ENCODE measurements around the gene CEBPE.

Gene CEBPE

DNA sequence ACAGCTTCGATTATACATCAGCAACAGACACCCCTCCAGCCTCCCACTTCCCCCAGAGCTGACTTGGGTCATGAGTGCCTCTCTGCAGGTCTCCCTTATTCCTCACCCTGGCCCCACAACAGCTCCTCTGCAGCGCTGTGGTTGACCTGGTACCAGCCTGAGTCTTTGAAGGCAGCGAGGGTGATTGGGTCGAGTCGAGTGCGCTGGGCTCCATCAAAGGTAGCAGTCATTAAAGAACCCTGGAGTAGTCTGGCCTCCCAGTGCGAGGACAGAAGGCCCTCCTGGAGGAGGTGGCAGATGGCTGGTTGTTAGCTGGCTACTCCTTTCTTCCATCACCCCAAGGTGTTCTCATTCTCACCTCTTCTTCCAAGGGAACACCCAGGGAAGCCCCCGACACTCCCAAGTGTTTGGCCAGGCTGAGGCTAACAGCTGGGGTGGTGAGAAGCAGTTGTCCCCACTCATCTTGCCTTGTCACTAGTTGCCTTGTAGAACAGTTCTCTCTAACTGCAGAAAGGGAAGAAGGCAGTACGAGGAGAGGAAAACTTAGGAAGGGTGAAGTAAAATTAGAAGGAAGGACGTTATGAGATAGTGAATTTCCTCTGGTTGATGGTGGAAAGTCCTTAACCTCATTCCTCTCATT lies 16.9 kb downstream of the CEBPE start:
- FAIRE-seq = no peak

DNA sequence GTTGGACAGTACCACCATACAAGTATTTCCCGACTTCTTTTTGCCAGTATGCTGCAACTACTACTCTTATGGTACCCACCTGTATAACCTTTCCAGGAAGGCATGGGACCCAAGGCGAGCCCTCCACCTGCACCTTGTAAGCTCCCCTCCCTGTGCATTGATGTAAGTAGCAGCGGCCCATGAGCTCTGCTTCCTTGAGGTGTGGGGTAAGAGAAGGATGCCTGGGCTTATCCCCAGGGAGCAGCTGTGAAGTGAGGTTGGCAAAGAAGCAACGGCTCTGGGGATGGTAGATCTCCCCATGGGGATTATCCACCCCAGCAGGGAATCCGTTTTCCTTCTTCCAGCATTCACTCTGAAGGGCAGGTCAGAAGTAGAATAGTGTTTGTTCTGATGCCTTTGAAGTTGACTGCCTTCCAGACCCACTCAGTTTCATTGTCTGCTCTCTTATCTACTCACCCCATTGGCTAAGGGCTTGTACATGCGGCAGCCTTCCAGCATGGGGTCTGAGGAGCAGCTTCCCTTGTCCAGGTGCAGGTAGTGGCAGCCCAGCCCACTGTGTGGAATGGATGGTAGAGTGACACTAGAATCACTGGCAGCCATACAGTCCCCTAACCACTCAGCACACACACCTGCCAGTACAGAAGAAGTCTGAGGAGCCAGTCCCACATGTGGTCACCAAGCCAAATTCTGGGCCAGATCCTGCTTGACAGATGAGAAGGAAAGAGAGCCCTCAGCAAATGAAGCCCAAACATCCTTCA lies 17.7 kb downstream of the CEBPE start:
- no peak for FAIRE-seq

DNA sequence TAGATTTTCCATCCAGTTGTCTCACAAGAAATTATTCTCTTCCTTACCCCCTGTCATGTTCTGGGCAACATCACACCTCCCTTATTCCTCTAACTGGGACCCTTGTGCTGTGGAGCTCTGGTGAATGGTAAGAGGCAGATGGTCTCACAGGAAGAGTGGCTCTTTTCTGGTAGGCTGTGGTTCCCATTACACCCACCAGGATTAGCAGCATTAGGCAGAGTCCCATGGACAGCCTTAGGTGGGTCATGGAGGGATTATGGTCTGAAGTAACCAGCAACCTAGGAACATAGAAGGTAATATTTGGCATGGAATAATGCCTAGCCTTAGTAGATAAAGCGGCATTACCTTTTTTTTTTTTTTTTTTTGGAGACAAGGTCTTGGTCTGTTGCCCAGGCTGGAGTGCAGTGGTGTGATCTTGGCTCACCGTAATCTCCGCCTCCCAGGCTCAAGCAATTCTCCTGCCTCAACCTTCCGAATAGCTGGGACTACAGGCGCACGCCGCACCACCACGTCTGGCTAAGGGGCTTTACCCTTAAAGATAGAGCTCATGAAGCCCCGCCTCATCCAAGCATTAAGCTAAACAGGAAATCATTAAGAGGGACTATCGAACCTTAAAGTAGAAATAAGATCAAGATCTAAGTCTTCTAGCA lies 19.7 kb downstream of the CEBPE start:
- no peak for FAIRE-seq

DNA sequence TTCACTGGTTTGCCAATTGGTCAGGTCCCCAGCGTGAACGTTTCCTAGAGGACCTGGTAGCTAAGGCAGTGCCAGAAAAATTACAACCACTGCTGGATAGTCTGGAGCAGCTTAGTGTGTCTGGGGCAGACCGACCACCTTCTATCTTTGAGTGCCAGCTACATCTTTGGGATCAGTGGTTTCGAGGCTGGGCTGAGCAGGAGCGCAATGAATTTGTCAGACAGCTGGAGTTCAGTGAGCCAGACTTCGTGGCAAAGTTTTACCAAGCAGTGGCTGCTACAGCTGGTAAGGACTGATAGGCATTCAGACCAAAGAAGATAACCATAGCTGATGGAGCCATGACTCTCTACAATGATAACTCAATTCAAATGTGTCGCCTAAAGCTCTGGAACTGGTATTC lies 21.3 kb downstream of the CEBPE start:
- FAIRE-seq = no peak

DNA sequence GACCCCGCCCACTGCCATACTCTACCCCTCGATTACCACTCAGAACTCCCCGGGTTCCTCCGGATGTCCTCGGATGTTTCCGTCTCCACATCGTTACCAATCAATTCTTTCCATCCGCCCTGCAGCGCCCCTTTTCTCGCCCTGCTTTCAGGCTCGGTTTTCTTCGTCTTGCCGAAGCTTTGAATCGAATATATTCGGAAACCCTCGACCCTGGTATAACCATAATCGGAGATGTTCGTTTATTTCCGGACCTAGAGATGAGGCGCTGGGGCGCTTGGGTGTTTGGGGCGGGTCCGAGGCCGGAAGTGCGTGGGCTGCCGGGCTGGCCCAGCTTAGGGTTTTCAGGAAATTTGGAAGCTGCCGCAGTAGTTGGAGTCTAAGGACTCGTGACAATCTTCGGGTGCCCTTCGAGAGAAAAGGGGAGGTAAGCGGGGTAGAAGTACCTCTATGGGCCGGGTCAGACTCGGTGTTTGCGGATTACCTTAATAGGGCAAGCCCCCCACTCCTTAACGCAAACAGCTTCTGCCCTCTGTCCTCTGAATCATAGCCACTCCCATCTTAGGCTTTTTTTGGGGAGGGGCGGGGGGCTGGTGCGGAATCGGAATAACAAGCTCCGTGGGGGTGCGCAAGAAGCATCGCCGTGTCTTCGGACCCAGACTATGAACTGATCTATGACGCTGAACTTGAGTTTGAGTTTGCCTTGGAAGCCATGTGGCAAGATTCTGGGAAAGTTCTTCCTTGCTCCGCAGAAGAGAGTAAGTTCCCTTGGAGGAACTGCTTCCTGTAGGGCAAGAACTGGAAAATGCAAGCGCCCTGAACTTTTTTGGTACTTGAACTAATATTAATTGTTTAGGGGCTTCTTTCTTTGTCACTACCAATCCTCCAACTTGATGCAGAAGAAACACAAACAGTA lies 23.6 kb downstream of the CEBPE start, which contains the start of gene C14orf119:
Gene C14orf119, plus strand, starts transcription at position 310 of the 913 bp plus-strand sequence. CDS start 2,154 bp downstream, outside the sequence.
- FAIRE-seq = peak; percentile 95

DNA sequence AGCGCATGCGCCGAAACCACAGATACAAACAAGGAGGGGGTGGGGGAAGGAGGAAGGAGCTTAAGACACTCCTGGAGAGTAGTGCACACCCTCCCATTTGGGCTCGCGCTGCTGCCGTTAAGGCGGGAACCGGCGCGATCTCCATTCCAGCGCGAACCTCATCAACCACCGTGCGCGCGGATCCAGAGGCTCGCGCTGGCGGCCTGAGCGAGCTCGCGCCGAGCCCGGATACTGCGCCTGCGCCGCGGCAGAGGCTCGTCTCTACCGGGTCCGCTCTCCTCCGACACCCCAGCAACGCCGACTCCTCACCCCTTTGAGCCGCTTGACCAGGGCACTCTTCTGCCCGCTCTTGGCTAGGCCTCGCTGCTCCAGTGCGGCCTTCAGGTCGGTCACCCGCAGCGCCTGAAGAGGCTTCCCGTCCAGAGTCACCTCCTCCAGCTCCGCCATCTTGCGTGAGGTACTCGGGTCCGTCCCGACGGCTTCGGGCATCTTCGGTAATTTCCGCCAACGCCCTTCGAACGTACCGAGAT lies 24.3 kb downstream of the CEBPE start, which contains the start of gene ACIN1:
Gene ACIN1, minus strand, starts transcription at position 471 of the 530 bp plus-strand sequence. Its CDS starts 24 bp downstream, at position 447.
- FAIRE-seq = no peak

DNA sequence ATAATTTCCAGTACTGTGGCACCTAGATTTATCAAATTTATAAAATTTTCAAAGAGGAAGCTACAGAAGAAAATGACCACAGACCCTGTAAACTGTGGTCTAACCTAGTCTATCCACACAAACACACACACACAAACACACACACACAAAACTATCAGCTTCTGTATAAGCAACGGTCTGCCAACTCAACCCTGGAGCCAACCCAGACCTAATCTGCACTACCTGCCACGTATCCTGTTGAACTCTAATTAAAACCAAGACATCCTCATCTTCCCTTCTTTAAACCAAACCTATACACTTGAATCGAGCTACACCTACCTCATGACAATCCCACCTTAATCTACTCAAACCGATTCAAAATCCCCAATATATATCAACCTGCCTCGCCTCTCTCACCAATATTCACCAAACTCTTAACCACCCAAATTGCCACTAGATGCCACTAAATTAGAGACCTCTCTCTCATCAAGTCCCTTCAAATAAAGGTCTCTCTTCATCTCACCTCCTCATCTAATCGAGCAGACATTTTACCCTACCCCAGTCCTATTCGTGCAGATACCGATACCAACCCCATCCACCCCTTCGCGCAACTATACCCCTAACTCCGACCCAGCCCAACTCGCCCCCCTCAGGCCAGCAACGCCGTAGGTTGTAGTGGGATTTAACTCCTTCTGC lies 24.9 kb downstream of the CEBPE start:
- no peak for FAIRE-seq

DNA sequence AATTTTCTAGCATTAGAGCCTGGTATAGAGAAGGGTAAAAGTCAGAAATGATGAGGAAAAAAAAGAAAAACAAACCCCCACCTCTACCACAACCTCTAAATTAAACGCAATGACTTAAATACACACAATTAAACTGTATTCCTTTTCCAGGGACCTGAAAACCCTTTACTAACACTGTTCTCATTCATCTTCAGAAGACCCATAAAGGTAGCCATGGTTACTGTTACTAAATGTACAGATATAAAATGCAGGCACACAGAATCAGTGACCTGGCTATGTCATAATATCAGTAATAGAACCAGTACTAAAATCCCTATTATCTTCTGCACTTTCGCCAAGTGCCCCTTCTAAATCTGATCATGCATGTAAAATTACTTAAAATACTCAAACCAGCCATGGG lies 25.5 kb downstream of the CEBPE start:
- FAIRE-seq = no peak

DNA sequence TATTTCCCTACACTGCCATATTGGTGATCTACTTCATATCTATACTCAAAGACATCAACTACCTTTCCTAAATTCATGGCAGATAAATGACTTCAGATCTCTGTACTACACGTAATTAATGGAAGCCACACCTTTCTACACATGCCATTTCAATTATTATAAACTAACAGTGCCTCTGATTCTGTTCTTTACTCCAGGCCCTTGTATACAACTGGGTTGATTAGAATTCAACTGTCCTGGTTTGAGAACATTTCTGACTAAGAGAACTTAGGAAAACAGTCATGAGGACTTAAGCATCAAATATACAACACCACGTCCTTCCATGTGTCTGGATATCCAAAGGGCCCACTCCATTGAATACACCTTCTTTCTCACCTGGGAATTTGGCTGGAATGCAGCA lies 26.0 kb downstream of the CEBPE start:
- no peak for FAIRE-seq

DNA sequence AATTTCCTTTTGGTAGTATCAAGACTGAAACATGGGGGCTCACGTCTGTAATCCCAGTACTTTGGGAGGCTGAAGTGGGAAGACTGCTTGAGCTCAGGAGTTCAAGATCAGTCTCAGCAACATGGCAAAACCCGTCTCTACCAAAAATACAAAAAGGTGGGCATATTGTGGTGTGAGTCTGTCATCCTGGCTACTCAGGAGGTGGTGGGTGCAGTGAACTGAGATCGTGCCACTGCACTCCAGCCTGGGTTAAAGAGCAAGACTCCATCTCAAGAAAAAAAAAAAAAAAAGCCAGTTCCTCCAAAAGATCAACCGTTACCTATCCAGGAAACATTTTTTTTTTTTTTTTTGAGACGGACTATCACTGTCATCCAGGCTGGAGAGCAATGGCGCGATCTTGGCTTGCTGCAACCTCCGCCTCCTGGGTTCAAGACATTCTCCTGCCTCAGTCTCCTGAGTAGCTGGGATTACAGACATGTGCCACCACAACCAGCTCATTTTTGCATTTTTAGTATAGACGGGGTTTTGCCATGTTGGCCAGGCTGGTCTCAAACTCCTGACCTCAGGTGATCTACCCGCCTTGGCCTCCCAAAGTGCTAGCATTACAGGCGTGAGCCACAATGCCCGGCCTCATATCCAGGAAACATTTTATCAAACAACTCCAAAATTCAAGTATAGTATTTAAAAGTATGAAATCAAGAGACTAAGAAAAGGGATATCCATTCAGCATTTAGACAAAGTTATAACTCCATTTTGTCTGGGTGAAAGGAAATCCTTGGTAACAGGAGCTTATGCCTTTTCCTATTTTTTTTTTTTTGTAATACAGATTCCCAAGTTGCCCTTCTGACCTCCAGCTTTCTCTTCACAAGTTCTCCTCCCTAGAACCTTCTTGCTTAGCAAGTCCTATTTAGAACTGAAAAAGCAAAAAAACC lies 27.5 kb downstream of the CEBPE start:
- no peak for FAIRE-seq

DNA sequence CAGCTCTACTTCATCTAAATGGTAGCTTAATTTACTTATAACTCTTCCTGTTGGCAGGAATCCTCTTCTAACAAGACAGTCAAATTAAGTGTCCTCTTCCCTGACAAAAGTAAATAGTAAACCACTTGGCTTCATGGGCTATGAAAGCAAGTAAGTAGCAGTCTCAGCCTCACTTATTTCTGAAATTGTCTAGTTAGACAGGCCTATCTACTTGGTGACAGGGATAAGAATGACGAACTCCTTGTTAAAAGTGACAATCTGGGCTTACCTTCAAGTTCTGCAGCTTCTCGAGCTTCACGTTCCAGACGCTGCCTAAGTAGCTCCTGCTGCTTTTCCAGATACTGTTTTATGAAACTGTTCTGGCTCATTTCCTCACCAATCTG lies 28.8 kb downstream of the CEBPE start:
- no peak for FAIRE-seq

DNA sequence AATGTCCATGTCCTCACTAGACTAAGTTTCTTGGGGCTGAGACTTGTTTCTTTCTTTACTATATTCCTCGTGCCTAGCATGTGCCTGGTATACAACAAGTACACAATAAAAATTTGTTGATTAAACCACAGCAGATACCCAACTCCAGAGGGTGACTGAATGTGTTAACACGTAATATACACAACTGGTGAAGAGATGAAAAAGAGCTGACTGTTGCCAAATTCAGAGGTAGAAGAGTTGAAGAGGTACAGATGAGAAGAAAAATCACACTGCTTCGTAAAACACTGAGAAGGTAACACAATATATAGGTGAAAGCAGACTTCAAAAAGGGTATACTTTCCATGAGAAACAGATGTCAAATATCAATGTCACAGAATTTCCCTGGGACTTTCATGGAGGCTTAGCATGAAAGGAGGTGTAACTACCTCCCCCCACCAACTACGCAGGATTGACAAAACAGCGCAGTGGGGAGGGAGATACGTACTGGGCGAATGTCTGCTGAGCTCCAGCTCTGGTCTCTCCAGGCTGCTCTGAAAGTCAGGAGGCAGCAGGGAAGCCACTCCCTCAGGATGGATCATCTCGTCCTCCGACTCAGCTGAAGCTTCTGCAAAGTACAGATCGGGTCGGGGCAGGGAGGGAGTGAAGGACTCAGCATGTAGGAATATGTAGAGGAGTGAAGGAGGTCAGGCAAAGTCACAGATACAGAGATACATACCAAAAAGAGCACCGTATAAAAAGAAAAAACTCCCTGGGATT lies 29.4 kb downstream of the CEBPE start:
- FAIRE-seq = no peak

DNA sequence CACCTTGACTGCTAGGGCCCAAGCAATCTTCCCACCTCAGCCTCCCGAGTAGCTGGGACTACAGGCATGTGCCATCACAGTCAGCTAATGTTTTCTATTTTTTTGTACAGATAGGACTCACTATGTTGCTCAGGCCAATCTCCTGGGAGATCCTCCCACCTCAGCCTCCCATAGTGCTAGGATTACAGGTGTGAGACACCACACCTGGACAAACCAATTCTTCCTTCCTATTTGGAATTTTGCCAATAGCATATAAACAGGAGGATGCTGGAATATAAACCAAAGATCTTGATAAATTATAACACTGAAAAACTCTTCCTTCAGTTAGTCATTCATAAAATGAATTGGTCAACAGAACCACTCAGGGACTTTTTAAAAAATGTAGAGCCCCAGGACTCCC lies 32.5 kb downstream of the CEBPE start:
- no peak for FAIRE-seq

DNA sequence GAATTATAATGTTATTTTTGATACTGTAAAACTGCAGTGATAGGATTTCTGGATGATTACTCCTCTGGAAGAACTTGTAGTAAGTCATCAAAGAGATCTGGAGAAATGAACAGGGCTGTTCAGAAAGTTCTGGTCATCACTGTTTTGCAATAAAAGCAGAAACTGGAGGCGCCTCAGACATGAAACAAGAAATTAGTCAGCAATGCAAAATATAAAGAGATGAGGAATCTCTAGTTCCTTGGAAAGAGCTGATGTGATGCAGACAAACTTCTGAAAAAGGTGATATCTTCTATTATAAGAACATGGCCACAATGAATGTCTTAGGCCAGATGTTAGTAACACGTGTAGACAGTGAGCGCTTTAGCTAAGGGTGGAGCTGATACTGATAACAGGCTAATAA lies 33.6 kb downstream of the CEBPE start:
- FAIRE-seq = no peak

DNA sequence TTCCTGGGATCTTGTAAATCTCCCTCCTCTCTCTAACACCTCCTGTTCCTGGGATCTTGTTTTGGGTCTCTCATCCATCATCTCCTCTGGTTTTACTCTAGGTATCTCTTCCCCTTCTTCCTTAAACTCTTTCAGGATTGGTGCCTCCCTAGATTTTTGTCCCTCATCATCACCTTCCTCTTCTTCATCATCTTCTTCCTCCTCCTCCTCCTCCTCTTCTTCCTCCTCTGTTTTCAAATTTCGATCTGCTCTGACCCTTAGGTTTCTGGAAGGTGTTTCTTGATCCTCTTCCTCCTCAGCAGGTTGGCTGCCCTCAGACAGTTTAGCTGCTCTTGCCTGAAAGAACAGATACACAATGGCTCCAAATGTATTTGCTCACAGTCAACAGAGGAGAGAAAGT lies 38.6 kb downstream of the CEBPE start:
- no peak for FAIRE-seq

DNA sequence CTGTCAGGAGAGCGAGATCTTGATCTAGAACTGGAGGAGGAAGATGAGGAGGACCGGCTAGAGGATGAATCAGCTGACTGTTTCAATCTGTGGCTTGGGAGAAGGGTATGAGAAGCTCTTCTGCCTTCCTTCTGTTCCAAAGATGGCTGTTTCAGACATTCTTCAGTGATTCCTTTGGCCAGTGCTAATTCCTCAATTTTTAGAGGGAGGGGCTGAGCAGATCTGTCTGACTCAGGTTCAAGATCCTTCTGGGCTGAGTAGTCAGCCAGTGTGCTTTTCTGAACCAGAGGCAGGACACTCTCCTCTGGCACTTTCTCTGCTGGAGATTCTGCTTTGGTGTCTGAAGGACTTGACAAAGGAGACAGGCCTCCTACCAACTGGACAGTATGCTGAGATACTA lies 39.3 kb downstream of the CEBPE start:
- FAIRE-seq = no peak

DNA sequence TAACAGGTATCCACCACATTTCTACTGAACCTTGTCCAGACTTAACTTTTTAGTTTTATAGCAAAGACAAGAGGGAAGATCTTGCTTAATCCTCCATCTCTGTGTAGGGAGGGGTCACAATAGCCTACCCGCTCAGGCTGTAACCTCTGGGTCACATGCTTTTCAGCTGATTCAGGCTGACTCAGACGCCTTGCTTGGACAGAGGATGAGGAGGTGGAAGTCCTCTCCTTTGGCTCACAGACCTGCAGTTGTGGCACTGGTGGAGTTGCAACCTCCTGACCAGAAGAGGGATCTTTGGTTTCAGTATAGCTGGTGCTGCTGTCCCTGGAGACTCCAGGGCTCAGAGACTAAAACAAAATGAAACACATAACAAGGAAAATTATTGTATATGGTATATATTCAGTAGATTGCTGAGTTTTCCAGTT lies 40.4 kb downstream of the CEBPE start:
- FAIRE-seq = no peak

DNA sequence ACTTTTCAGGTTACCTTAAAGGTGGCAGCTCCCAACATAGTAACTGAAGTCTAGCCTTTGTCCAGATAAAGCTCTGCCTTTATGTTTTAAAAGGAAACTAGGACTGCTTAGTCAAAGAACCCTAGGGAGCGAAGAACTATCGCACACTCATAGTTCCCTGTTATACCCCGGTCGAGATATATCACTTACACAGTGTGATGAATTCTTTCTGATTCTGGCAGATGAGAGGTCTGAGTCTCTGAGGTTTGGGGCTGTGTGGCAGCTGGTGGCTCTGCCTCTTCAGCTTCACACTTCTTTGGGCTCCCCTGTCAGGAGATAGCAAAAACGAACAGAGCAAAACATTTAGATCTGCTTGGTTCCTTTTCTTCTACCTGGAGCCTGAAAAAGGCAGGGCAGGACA lies 41.1 kb downstream of the CEBPE start:
- no peak for FAIRE-seq

DNA sequence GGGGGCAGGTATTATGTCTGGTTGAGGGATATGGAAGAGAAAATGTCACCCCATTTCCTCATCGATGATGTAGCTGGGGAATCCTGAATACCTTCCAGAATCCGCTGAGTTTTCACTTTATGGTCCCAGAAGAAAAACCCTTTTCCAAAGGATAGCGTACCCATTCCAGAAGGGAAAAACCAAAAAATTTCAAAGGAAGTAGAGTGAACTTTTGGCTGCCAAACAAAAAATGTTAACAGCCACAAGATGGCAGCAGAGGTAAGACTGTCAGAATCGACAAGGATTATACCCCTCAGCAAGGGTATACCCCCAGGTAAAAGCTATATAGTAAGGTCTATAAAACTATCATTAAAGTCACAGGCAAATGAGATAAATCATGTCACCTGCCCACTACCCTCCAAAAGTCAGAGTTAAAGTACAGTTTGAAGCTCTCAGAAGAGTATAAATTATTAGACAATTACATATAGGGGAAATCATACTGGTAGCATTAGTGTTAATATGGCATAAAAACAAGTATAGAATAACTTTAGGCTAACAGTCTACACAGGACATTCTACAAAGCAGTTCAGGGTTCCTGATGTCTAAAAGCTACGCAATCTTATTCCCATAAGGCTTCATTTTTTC lies 42.2 kb downstream of the CEBPE start:
- FAIRE-seq = no peak

Data from colon (tissue), 2 donors.